Measurements from ENCODE around the gene PDE6D.
A peak's percentile ranks its signal among the peaks of the same experiment; 100 is the strongest.

PDE6D gene

GRCh38 chr2:231706731-231707624 lies 74.1 kb downstream of the PDE6D start:
- in situ Hi-C loops (cut with MboI; ENCODE audit: low pct_unique_long_range_greater_than_20kb, low sequenced_read_pairs, unreplicated experiment), result no loop called here
- DNase-seq (ENCODE audit: low spot score), result peak; percentile 96
- TF ChIP-seq CTCF (IDR thresholded peaks at IDR 0.05; ENCODE audit: extremely low read depth, insufficient read depth, missing control alignments), result peak; percentile 93

GRCh38 chr2:231704017-231704416 lies 77.1 kb downstream of the PDE6D start:
- no peak for TF ChIP-seq CTCF (IDR thresholded peaks at IDR 0.05; ENCODE audit: extremely low read depth, insufficient read depth, missing control alignments)
- no peak for DNase-seq (ENCODE audit: low spot score)
- in situ Hi-C loops (cut with MboI; ENCODE audit: low pct_unique_long_range_greater_than_20kb, low sequenced_read_pairs, unreplicated experiment), result no loop called here

GRCh38 chr2:231701456-231702373 lies 79.4 kb downstream of the PDE6D start:
- no peak for TF ChIP-seq CTCF (IDR thresholded peaks at IDR 0.05; ENCODE audit: extremely low read depth, insufficient read depth, missing control alignments)
- DNase-seq (ENCODE audit: low spot score), result no peak
- in situ Hi-C loops (cut with MboI; ENCODE audit: low pct_unique_long_range_greater_than_20kb, low sequenced_read_pairs, unreplicated experiment), result no loop called here

- TF ChIP-seq CTCF (IDR thresholded peaks at IDR 0.05; ENCODE audit: extremely low read depth, insufficient read depth, missing control alignments), result no peak
- in situ Hi-C loops (cut with MboI; ENCODE audit: low pct_unique_long_range_greater_than_20kb, low sequenced_read_pairs, unreplicated experiment), result no loop called here
- DNase-seq (ENCODE audit: low spot score), result no peak
Measured at GRCh38 chr2:231699006-231699405, 82.1 kb downstream of the PDE6D start.

GRCh38 chr2:231696004-231696367 lies 85.1 kb downstream of the PDE6D start:
- in situ Hi-C loops (cut with MboI; ENCODE audit: low pct_unique_long_range_greater_than_20kb, low sequenced_read_pairs, unreplicated experiment), result no loop called here
- no peak for DNase-seq (ENCODE audit: low spot score)
- no peak for TF ChIP-seq CTCF (IDR thresholded peaks at IDR 0.05; ENCODE audit: extremely low read depth, insufficient read depth, missing control alignments)

- TF ChIP-seq CTCF (IDR thresholded peaks at IDR 0.05; ENCODE audit: extremely low read depth, insufficient read depth, missing control alignments), result no peak
- no peak for DNase-seq (ENCODE audit: low spot score)
- in situ Hi-C loops (cut with MboI; ENCODE audit: low pct_unique_long_range_greater_than_20kb, low sequenced_read_pairs, unreplicated experiment), result no loop called here
Measured at GRCh38 chr2:231693956-231694355, 87.1 kb downstream of the PDE6D start.
